Peyer's patch (tissue), 4 donors: ENCODE results near the gene GPR162.

Experiments
- POLR2A ChIP-seq, 2 donors: fragments of 450-650 bp; IDR thresholded peaks; one replicate each; pipeline ENCODE4 v1.5.1; 2017; ENCODE audit warnings: antibody characterized with exemption in 2 of 2, mild to moderate bottlenecking in 2 of 2, moderate library complexity in 2 of 2
- TF ChIP-seq, protein P1 (sequence below), 6 experiments: fragments of 450-650 bp in 4 of 6; fragments of 200-600 bp in 2 of 6; sonication (generic) in 1 of 6; IDR thresholded peaks; one replicate each; pipeline ENCODE4 v1.5.1; 2017 to 2019; ENCODE audit warnings: antibody characterized with exemption in 6 of 6, mild to moderate bottlenecking in 3 of 6, moderate library complexity in 1 of 6

DNA sequence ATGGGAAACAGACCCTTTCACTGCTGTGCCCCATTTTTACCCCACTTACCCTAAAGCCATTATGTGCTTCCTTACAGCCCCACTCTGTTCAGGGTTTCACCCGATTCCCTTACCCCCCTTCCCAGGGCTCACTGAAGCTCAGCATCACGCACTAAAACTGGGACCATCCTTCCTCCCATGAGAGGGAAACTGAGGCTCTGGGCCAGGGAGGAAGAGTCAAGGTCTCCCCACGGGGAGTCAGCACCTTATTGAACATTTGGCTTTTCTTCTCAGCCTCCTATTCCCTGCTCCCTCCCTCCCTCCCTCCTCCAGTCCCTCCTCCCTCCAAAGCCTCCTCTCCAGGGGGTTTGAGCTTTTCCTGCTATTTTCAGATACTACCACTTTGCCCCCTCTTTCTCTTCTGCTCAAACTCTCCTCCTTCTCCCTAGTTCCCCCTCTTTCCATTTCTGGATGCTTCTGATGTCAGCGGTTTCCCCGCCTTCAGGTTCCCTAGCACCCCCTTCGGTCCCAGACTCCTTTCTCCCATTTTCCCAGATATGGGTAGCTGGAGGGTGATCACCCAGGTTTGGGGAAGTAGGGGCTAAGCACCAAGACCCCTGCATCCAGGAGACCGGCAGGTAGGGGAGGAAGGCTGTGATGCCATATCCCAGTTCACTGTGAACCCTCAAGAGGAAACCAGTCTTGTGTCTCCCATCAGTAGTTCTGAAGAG is 960 bp downstream of the GPR162 start:
- TF ChIP-seq, protein P1, sequence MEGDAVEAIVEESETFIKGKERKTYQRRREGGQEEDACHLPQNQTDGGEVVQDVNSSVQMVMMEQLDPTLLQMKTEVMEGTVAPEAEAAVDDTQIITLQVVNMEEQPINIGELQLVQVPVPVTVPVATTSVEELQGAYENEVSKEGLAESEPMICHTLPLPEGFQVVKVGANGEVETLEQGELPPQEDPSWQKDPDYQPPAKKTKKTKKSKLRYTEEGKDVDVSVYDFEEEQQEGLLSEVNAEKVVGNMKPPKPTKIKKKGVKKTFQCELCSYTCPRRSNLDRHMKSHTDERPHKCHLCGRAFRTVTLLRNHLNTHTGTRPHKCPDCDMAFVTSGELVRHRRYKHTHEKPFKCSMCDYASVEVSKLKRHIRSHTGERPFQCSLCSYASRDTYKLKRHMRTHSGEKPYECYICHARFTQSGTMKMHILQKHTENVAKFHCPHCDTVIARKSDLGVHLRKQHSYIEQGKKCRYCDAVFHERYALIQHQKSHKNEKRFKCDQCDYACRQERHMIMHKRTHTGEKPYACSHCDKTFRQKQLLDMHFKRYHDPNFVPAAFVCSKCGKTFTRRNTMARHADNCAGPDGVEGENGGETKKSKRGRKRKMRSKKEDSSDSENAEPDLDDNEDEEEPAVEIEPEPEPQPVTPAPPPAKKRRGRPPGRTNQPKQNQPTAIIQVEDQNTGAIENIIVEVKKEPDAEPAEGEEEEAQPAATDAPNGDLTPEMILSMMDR (IDR thresholded peaks at IDR 0.05): no peak
- no peak for TF ChIP-seq POLR2A (IDR thresholded peaks at IDR 0.05)
